ENCODE measurements around the gene LCN15.
A peak's percentile ranks its signal among the peaks of the same experiment; 100 is the strongest.

The LCN15 gene

DNA sequence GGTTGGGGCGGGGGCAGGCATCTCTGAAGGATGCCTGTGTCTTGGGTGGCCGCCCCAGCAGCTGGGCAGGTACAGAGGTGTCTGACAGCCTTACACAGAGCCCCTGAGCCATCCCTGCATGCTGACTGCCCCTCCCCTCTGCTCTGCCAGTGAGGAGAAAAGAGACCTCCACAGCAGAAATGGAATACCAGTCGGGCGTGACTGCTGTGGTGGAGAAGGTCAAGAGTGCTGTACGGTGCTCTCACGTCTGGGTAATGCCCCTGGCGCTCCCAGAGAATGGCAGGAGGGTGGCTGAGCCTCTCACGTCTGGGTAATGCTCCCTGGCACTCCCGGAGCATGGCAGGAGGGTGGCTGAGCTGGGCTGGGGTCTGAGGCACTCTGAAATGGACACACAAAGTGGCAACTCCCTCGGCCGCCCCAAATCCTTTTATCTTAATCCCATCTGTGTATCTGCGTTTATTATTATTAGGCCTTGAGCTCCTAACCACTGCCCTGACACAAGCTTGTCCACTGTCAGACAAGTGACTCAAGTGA lies 41.0 kb upstream of the LCN15 start:
- H3K27ac ChIP-seq, result peak overlapping the region; percentile 99
- TF ChIP-seq, protein P1, sequence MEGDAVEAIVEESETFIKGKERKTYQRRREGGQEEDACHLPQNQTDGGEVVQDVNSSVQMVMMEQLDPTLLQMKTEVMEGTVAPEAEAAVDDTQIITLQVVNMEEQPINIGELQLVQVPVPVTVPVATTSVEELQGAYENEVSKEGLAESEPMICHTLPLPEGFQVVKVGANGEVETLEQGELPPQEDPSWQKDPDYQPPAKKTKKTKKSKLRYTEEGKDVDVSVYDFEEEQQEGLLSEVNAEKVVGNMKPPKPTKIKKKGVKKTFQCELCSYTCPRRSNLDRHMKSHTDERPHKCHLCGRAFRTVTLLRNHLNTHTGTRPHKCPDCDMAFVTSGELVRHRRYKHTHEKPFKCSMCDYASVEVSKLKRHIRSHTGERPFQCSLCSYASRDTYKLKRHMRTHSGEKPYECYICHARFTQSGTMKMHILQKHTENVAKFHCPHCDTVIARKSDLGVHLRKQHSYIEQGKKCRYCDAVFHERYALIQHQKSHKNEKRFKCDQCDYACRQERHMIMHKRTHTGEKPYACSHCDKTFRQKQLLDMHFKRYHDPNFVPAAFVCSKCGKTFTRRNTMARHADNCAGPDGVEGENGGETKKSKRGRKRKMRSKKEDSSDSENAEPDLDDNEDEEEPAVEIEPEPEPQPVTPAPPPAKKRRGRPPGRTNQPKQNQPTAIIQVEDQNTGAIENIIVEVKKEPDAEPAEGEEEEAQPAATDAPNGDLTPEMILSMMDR (conservative IDR thresholded peaks at IDR 0.05), result no peak

GRCh38 chr9:136804509-136805206 lies 40.3 kb upstream of the LCN15 start:
- TF ChIP-seq, protein P1 (conservative IDR thresholded peaks at IDR 0.05), result no peak
- H3K27ac ChIP-seq, result peak overlapping the region; percentile 99

- TF ChIP-seq, protein P1 (conservative IDR thresholded peaks at IDR 0.05), result no peak
- H3K27ac ChIP-seq, result peak overlapping the region; percentile 99
Measured at GRCh38 chr9:136803551-136804508, 39.5 kb upstream of the LCN15 start.

GRCh38 chr9:136803009-136803550 lies 38.8 kb upstream of the LCN15 start:
- peak overlapping the region; percentile 99 for H3K27ac ChIP-seq

- TF ChIP-seq, protein P1 (conservative IDR thresholded peaks at IDR 0.05), result no peak
- H3K27ac ChIP-seq, result peak overlapping the region; percentile 100
Measured at GRCh38 chr9:136802321-136802720, 38.0 kb upstream of the LCN15 start.

- TF ChIP-seq, protein P1 (conservative IDR thresholded peaks at IDR 0.05), result no peak
- H3K27ac ChIP-seq, result peak overlapping the region; percentile 100
Measured at GRCh38 chr9:136799854-136800657, 35.7 kb upstream of the LCN15 start.

DNA sequence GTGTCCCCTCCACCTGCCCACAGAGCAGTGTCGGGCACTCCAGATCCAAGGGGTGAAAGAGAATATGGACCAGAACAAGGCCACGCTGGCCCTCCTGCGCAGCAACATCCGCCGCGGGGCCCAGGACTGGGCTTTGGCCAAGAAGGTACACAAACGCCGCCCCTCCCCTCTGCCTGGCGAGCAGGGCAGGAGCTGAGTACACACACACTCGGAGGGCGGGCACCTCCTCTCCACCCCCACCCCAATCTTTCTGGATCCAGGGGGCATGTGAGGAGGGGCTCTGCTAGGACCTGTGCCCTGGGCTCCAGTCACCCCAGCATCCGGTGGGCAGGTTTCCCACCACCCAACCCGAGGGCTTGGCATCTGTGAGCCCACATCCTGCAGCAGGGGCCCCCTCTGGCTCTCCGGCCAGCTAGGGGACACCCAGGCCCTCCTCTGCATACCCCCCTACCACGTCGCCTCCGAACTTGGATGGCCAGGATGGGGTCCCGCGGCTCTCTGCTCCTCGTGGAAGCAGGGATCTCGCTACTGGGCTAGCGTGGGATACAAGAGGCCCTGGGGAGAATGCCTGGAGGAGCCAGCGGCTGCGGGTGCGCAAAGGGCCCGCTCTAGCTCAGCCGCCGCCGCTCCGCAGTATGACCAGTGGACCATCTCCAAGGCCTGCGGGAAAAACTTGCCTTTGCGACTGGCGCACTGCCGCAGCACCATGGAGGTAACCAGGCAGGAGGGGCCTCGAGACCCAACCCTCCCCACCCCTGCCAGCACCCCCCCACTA lies 34.9 kb upstream of the LCN15 start:
- TF ChIP-seq, protein P1 (conservative IDR thresholded peaks at IDR 0.05), result no peak
- peak overlapping the region; percentile 100 for H3K27ac ChIP-seq

Data from VCaP (cell line).